Nephron (organoid): Measurements from ENCODE around the gene DNAJC4.

ENCODE experiments used
- H3K27ac Mint-ChIP-seq, 3 experiments: 2 replicates each; pipeline ENCODE4 v1.8.0; 2020; ENCODE audit warnings: mixed read lengths in 3 of 3, mild to moderate bottlenecking in 2 of 3, moderate library complexity in 1 of 3
- H3K27me3 Mint-ChIP-seq: 2 replicates; pipeline ENCODE4 v1.8.0; 2021; ENCODE audit warnings: low read depth, mild to moderate bottlenecking, moderate library complexity, mixed read lengths
- H3K36me3 Mint-ChIP-seq: 2 replicates; pipeline ENCODE4 v1.8.0; 2020; ENCODE audit warnings: low read depth, mixed read lengths
- H3K4me1 Mint-ChIP-seq: 2 replicates; pipeline ENCODE4 v1.8.0; 2020; ENCODE audit warnings: mixed read lengths
- H3K4me3 Mint-ChIP-seq, 3 experiments: 2 replicates each; pipeline ENCODE4 v1.8.0; 2020; ENCODE audit warnings: mild to moderate bottlenecking in 3 of 3, mixed read lengths in 3 of 3, moderate library complexity in 2 of 3
- H3K9me3 Mint-ChIP-seq: 2 replicates; pipeline ENCODE4 v1.8.0; 2020; ENCODE audit warnings: mixed read lengths
- TF ChIP-seq, protein P1 (sequence below), 3 experiments: fragments of 200-600 bp; sonication (generic); IDR thresholded peaks; one replicate each; pipeline ENCODE4 v1.5.0; 2021; ENCODE audit warnings: antibody characterized with exemption in 3 of 3; ENCODE audit not compliant: unreplicated experiment in 3 of 3

The DNAJC4 gene

GRCh38 chr11:64233913-64234586 is 3.7 kb downstream of the DNAJC4 start, which contains the start of gene VEGFB:
VEGFB (plus strand) TSS chr11:64234584; CDS start chr11:64234834, 250 bp downstream.
- H3K27me3 Mint-ChIP-seq: peaks cover 4% of the 10 kb centered on the region
- TF ChIP-seq, protein P1, sequence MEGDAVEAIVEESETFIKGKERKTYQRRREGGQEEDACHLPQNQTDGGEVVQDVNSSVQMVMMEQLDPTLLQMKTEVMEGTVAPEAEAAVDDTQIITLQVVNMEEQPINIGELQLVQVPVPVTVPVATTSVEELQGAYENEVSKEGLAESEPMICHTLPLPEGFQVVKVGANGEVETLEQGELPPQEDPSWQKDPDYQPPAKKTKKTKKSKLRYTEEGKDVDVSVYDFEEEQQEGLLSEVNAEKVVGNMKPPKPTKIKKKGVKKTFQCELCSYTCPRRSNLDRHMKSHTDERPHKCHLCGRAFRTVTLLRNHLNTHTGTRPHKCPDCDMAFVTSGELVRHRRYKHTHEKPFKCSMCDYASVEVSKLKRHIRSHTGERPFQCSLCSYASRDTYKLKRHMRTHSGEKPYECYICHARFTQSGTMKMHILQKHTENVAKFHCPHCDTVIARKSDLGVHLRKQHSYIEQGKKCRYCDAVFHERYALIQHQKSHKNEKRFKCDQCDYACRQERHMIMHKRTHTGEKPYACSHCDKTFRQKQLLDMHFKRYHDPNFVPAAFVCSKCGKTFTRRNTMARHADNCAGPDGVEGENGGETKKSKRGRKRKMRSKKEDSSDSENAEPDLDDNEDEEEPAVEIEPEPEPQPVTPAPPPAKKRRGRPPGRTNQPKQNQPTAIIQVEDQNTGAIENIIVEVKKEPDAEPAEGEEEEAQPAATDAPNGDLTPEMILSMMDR (IDR thresholded peaks at IDR 0.05; ENCODE audit: unreplicated experiment in 3 of 3): no peak
- H3K4me1 Mint-ChIP-seq: peaks cover 46% of the 10 kb centered on the region
- H3K36me3 Mint-ChIP-seq: peaks cover 9% of the 10 kb centered on the region
- H3K9me3 Mint-ChIP-seq: no peaks in the 10 kb centered on the region
- peak within 1 kb of the TSS; percentile 55 to 84 (median 68) for H3K27ac Mint-ChIP-seq
- peak within 1 kb of the TSS; percentile 84 to 92 (median 90) for H3K4me3 Mint-ChIP-seq

DNA sequence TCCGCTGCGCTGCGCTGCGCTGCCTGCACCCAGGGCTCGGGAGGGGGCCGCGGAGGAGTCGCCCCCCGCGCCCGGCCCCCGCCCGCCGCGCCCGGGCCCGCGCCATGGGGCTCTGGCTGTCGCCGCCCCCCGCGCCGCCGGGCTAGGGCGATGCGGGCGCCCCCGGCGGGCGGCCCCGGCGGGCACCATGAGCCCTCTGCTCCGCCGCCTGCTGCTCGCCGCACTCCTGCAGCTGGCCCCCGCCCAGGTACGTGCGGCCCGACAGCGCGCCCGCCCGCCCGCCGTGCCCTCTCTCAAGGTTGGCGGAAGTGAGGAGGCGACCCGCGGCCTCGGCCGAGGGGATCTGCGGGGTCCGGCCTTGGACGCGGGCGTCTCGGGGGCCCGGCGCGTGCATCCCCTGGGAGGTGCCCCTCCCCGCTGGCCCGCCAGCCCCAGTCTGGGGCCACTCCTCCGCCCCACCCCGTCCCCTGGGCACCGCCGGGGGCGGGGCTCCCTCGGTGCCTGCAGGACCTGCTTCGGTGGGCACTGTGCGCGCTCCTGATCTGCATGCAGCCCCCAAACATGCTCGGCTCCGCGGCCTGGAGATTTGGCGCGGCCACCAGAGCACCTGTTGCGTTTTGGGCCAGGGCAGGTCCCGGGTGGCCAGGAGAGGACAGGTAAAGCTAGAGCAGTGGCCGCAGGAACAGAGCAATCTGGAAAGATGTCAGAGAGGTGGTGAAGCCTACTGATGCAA is 4.5 kb downstream of the DNAJC4 start:
- Mint-ChIP-seq H3K9me3 (no peaks in the 10 kb centered on the region), H3K27ac (peak overlapping the region; percentile 28 to 74 (median 55)), H3K4me3 (peak overlapping the region; percentile 84 to 90 (median 85)), H3K36me3 (peaks cover 9% of the 10 kb centered on the region), H3K4me1 (peaks cover 43% of the 10 kb centered on the region), H3K27me3 (peaks cover 4% of the 10 kb centered on the region)
- TF ChIP-seq, protein P1 (IDR thresholded peaks at IDR 0.05; ENCODE audit: unreplicated experiment in 3 of 3): peak in 1 of 3 experiments; percentile 14

GRCh38 chr11:64235437-64236161 is 5.3 kb downstream of the DNAJC4 start:
- H3K4me3 Mint-ChIP-seq: peak overlapping the region; percentile 84 to 90 (median 85)
- no peaks in the 10 kb centered on the region for H3K9me3 Mint-ChIP-seq
- peaks cover 4% of the 10 kb centered on the region for H3K27me3 Mint-ChIP-seq
- H3K36me3 Mint-ChIP-seq: peaks cover 9% of the 10 kb centered on the region
- H3K4me1 Mint-ChIP-seq: peaks cover 44% of the 10 kb centered on the region
- TF ChIP-seq, protein P1 (IDR thresholded peaks at IDR 0.05; ENCODE audit: unreplicated experiment in 3 of 3): no peak
- H3K27ac Mint-ChIP-seq: peak overlapping the region; percentile 28 to 74 (median 55)

- H3K27me3 Mint-ChIP-seq: no peaks in the 10 kb centered on the region
- no peaks in the 10 kb centered on the region for H3K9me3 Mint-ChIP-seq
- H3K27ac Mint-ChIP-seq: peak overlapping the region; percentile 76 to 91 (median 86)
- H3K36me3 Mint-ChIP-seq: peaks cover 9% of the 10 kb centered on the region
- peak overlapping the region; percentile 61 to 68 (median 63) for H3K4me3 Mint-ChIP-seq
- TF ChIP-seq, protein P1 (IDR thresholded peaks at IDR 0.05; ENCODE audit: unreplicated experiment in 3 of 3): no peak
- peaks cover 42% of the 10 kb centered on the region for H3K4me1 Mint-ChIP-seq
Measured at GRCh38 chr11:64237484-64237951, 7.2 kb downstream of the DNAJC4 start.

GRCh38 chr11:64238076-64238475 is 7.7 kb downstream of the DNAJC4 start:
- Mint-ChIP-seq H3K27ac (peak overlapping the region; percentile 76 to 98 (median 88)), H3K27me3 (no peaks in the 10 kb centered on the region), H3K36me3 (peaks cover 9% of the 10 kb centered on the region), H3K4me3 (peak overlapping the region; percentile 18 to 70 (median 67)), H3K9me3 (no peaks in the 10 kb centered on the region), H3K4me1 (peaks cover 42% of the 10 kb centered on the region)
- TF ChIP-seq, protein P1 (IDR thresholded peaks at IDR 0.05; ENCODE audit: unreplicated experiment in 3 of 3): no peak
